HepG2 (cell line): ENCODE data around the gene PDK1. TPM values are rescaled to one million over a fixed set of nuclear protein-coding genes. Genes with fewer than 3 reads are reported as not detected.

Experiments
- AGO2 ChIP-seq: fragments of 200-400 bp; formaldehyde crosslinking; optimal IDR thresholded peaks from 2 replicates; pipeline ENCODE3; 2017; ENCODE audit warnings: mild to moderate bottlenecking, low read depth, low read length, moderate library complexity
- ARNTL ChIP-seq: sonication (generic); formaldehyde crosslinking; IDR thresholded peaks from 2 replicates; pipeline ENCODE4 v1.4.0; 2020; ENCODE audit warnings: mild to moderate bottlenecking, missing genetic modification reagents
- CBX5 ChIP-seq: sonication (generic); formaldehyde crosslinking; IDR thresholded peaks from 2 replicates; pipeline ENCODE4 v1.4.0; 2020; ENCODE audit warnings: missing genetic modification reagents, borderline replicate concordance
- EZH2 ChIP-seq: conservative IDR thresholded peaks from 2 replicates; pipeline ENCODE4 v1.6.1; 2012; ENCODE audit warnings: mild to moderate bottlenecking, low read depth, low read length, moderate library complexity
- KDM6A ChIP-seq: IDR thresholded peaks from 2 replicates; pipeline ENCODE4 v1.6.1; 2016; ENCODE audit warnings: low read depth
- PATZ1 ChIP-seq: sonication (generic); formaldehyde crosslinking; IDR thresholded peaks from 2 replicates; pipeline ENCODE4 v1.4.0; 2020; ENCODE audit warnings: missing genetic modification reagents
- SNAPC5 ChIP-seq: sonication (generic); formaldehyde crosslinking; IDR thresholded peaks from 2 replicates; pipeline ENCODE4 v1.8.1; 2023; ENCODE audit warnings: mild to moderate bottlenecking, missing genetic modification reagents, borderline replicate concordance
- ZBTB14 ChIP-seq: sonication (generic); formaldehyde crosslinking; IDR thresholded peaks from 2 replicates; pipeline ENCODE4 v1.4.0; 2020; ENCODE audit warnings: missing genetic modification reagents
- ZBTB3 ChIP-seq: sonication (generic); formaldehyde crosslinking; IDR thresholded peaks from 2 replicates; pipeline ENCODE4 v1.4.0; 2020; ENCODE audit warnings: low read depth, mild to moderate bottlenecking, moderate library complexity, missing genetic modification reagents, borderline replicate concordance
- ZNF484 ChIP-seq: sonication (generic); formaldehyde crosslinking; IDR thresholded peaks from 2 replicates; pipeline ENCODE4 v1.5.1; 2020; ENCODE audit warnings: mild to moderate bottlenecking, low read depth, missing genetic modification reagents, borderline replicate concordance
- ZNF629 ChIP-seq: sonication (generic); formaldehyde crosslinking; conservative IDR thresholded peaks from 2 replicates; pipeline ENCODE4 v1.5.0; 2020; ENCODE audit warnings: missing genetic modification reagents
- ZSCAN21 ChIP-seq: sonication (generic); formaldehyde crosslinking; IDR thresholded peaks from 2 replicates; pipeline ENCODE4 v1.8.0; 2022; ENCODE audit warnings: mild to moderate bottlenecking, missing genetic modification reagents, moderate library complexity, borderline replicate concordance
- ZSCAN30 ChIP-seq: sonication (generic); formaldehyde crosslinking; IDR thresholded peaks from 2 replicates; pipeline ENCODE4 v1.5.0; 2020; ENCODE audit warnings: mild to moderate bottlenecking, missing genetic modification reagents
- polyA plus RNA-seq, 8 experiments: library from polyadenylated mRNA; depleted of rRNA in 3 of 8; stranded (reverse) in 7 of 8; unstranded in 1 of 8; fragments of >200 nt; fragmentation: Illumina TruSeq in 4 of 8; extraction: Trizol in 4 of 8; gene quantifications; 2 replicates each; pipeline versions ENCODE4 v1.2.1 to v1.2.3, GENCODE V29; 2011 to 2016; ENCODE audit warnings: low read depth in 4 of 8, missing spikeins in 1 of 8, mixed read lengths in 1 of 8; ENCODE audit not compliant: insufficient read depth in 1 of 8
- total RNA-seq, 5 experiments: library from RNA; depleted of rRNA; stranded (reverse); fragments of >200 nt; fragmentation: Illumina TruSeq; extraction: Trizol; gene quantifications; 2 replicates each; pipeline ENCODE4 v1.2.3, GENCODE V29; 2016; ENCODE audit warnings: low read depth in 1 of 5
- TF ChIP-seq, protein P1 (sequence below): IDR thresholded peaks from 2 replicates; pipeline ENCODE4 v1.6.1; 2012; ENCODE audit warnings: low read depth, low read length, improper control_type of control experiment
- TF ChIP-seq, protein P2 (sequence below): sonication (generic); formaldehyde crosslinking; IDR thresholded peaks from 2 replicates; pipeline ENCODE4 v1.4.0; 2020; ENCODE audit warnings: missing genetic modification reagents
- TF ChIP-seq, protein P3 (sequence below): IDR thresholded peaks from 2 replicates; pipeline ENCODE4 v1.6.1; 2016; ENCODE audit warnings: missing biosample characterization, missing genetic modification reagents, low read depth

PDK1 gene
- total and polyA plus RNA-seq, 2 of the 13 experiments (the other 11 are each of a cell fraction or from before 2014, with no cell fraction given): 11.9 to 96.9 TPM

- TF ChIP-seq ZBTB3 (CRISPR knock-in tag) (no peak), ZNF484 (no peak), AGO2 (peak; percentile 19), PATZ1 (peak; percentile 62), ZSCAN30 (CRISPR knock-in tag) (peak; percentile 80; the same call in 1 of the 2 replicates), KDM6A (CRISPR knock-in tag) (no peak), CBX5 (CRISPR knock-in tag) (peak; percentile 42; the same call in 1 of the 2 replicates), SNAPC5 (no peak), EZH2 (no peak), ZSCAN21 (CRISPR knock-in tag) (peak; percentile 51), ZNF629 (CRISPR knock-in tag) (peak; percentile 42; the same call in 1 of the 2 replicates), ARNTL (CRISPR knock-in tag) (no peak), ZBTB14 (CRISPR knock-in tag) (no peak)
- TF ChIP-seq, protein P1, sequence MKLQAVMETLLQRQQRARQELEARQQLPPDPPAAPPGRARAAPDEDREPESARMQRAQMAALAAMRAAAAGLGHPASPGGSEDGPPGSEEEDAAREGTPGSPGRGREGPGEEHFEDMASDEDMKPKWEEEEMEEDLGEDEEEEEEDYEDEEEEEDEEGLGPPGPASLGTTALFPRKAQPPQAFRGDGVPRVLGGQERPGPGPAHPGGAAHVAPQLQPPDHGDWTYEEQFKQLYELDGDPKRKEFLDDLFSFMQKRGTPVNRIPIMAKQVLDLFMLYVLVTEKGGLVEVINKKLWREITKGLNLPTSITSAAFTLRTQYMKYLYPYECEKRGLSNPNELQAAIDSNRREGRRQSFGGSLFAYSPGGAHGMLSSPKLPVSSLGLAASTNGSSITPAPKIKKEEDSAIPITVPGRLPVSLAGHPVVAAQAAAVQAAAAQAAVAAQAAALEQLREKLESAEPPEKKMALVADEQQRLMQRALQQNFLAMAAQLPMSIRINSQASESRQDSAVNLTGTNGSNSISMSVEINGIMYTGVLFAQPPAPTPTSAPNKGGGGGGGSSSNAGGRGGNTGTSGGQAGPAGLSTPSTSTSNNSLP: no peak
- TF ChIP-seq, protein P2, sequence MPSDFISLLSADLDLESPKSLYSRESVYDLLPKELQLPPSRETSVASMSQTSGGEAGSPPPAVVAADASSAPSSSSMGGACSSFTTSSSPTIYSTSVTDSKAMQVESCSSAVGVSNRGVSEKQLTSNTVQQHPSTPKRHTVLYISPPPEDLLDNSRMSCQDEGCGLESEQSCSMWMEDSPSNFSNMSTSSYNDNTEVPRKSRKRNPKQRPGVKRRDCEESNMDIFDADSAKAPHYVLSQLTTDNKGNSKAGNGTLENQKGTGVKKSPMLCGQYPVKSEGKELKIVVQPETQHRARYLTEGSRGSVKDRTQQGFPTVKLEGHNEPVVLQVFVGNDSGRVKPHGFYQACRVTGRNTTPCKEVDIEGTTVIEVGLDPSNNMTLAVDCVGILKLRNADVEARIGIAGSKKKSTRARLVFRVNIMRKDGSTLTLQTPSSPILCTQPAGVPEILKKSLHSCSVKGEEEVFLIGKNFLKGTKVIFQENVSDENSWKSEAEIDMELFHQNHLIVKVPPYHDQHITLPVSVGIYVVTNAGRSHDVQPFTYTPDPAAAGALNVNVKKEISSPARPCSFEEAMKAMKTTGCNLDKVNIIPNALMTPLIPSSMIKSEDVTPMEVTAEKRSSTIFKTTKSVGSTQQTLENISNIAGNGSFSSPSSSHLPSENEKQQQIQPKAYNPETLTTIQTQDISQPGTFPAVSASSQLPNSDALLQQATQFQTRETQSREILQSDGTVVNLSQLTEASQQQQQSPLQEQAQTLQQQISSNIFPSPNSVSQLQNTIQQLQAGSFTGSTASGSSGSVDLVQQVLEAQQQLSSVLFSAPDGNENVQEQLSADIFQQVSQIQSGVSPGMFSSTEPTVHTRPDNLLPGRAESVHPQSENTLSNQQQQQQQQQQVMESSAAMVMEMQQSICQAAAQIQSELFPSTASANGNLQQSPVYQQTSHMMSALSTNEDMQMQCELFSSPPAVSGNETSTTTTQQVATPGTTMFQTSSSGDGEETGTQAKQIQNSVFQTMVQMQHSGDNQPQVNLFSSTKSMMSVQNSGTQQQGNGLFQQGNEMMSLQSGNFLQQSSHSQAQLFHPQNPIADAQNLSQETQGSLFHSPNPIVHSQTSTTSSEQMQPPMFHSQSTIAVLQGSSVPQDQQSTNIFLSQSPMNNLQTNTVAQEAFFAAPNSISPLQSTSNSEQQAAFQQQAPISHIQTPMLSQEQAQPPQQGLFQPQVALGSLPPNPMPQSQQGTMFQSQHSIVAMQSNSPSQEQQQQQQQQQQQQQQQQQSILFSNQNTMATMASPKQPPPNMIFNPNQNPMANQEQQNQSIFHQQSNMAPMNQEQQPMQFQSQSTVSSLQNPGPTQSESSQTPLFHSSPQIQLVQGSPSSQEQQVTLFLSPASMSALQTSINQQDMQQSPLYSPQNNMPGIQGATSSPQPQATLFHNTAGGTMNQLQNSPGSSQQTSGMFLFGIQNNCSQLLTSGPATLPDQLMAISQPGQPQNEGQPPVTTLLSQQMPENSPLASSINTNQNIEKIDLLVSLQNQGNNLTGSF (CRISPR knock-in tag): 0 out of 2 replicates have a peak, but pooled peaks have one; percentile 10
- TF ChIP-seq, protein P3, sequence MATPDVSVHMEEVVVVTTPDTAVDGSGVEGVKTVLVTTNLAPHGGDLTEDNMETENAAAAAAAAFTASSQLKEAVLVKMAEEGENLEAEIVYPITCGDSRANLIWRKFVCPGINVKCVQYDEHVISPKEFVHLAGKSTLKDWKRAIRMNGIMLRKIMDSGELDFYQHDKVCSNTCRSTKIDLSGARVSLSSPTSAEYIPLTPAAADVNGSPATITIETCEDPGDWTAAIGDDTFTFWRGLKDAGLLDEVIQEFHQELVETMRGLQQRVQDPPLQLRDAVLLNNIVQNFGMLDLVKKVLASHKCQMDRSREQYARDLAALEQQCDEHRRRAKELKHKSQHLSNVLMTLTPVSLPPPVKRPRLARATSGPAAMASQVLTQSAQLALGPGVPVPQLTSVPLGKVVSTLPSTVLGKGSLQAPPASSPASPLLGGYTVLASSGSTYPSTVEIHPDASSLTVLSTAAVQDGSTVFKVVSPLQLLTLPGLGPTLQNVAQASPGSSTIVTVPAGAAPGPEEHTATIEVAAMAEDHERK (CRISPR knock-in tag): no peak
These were observed 569 bp downstream of the PDK1 start (continued) for GRCh38 chr2:172556284-172557033.
